ENCODE data around the gene ANKS1A. TPM values are rescaled to one million over a fixed set of nuclear protein-coding genes. Genes with fewer than 3 reads are reported as not detected.
"Not testable (repeated sequence)": the region's sequence is repeated elsewhere in the genome, so short reads cannot be mapped to it uniquely, and the experiment has no call there.

Gene ANKS1A
- total RNA-seq, 1 donor from 2014 or later = 76.9 TPM

GRCh38 chr6:34926655-34927054, 37.6 kb downstream of the ANKS1A start:
- Mint-ChIP-seq H3K4me1 (ENCODE audit: low read depth, unreplicated experiment) (peaks cover 6% of the 10 kb centered on the region), H3K9me3 (ENCODE audit: unreplicated experiment) (no peaks in the 10 kb centered on the region), H3K4me3 (ENCODE audit: unreplicated experiment) (no peak overlapping the region), H3K27me3 (ENCODE audit: unreplicated experiment) (no peaks in the 10 kb centered on the region), H3K36me3 (ENCODE audit: unreplicated experiment) (no peaks in the 10 kb centered on the region), H3K27ac (ENCODE audit: unreplicated experiment) (no peak overlapping the region)
- DNase-seq = no peak
- TF ChIP-seq CTCF (IDR thresholded peaks at IDR 0.05; ENCODE audit: partially characterized antibody, unreplicated experiment) = no peak

DNA sequence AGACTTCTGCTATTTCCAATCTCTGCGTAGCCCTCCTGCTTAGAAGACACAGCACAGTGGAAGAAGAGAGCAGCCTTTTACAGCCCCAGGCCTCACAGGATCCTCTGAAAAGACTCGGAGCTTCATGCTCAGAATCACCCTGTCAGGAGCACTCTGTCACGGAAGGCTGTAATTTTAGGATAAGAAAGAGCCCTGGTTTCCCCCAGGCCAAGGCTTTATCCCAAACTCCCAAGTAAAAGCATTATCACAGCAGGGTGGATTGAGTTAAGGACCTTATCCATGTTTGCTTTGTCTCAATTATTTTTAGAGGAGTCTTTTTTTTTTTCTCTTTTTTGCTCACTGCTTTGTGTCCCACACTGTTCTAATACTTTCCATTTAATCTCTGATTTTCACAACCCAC, 39.2 kb downstream of the ANKS1A start:
- DNase-seq = no peak
- no peak for TF ChIP-seq CTCF (IDR thresholded peaks at IDR 0.05; ENCODE audit: partially characterized antibody, unreplicated experiment)
- no peaks in the 10 kb centered on the region for H3K27me3 Mint-ChIP-seq (ENCODE audit: unreplicated experiment)
- H3K9me3 Mint-ChIP-seq (ENCODE audit: unreplicated experiment) = no peaks in the 10 kb centered on the region
- no peak overlapping the region for H3K4me3 Mint-ChIP-seq (ENCODE audit: unreplicated experiment)
- H3K27ac Mint-ChIP-seq (ENCODE audit: unreplicated experiment) = no peak overlapping the region
- peaks cover 6% of the 10 kb centered on the region for H3K4me1 Mint-ChIP-seq (ENCODE audit: low read depth, unreplicated experiment)
- no peaks in the 10 kb centered on the region for H3K36me3 Mint-ChIP-seq (ENCODE audit: unreplicated experiment)

- H3K36me3 Mint-ChIP-seq (ENCODE audit: unreplicated experiment) = no peaks in the 10 kb centered on the region
- no peak overlapping the region for H3K4me3 Mint-ChIP-seq (ENCODE audit: unreplicated experiment)
- no peaks in the 10 kb centered on the region for H3K9me3 Mint-ChIP-seq (ENCODE audit: unreplicated experiment)
- peaks cover 6% of the 10 kb centered on the region for H3K4me1 Mint-ChIP-seq (ENCODE audit: low read depth, unreplicated experiment)
- DNase-seq = no peak
- H3K27ac Mint-ChIP-seq (ENCODE audit: unreplicated experiment) = no peak overlapping the region
- no peaks in the 10 kb centered on the region for H3K27me3 Mint-ChIP-seq (ENCODE audit: unreplicated experiment)
- no peak for TF ChIP-seq CTCF (IDR thresholded peaks at IDR 0.05; ENCODE audit: partially characterized antibody, unreplicated experiment)
Measured at GRCh38 chr6:34928695-34929094, 39.6 kb downstream of the ANKS1A start.

- DNase-seq = no peak
- no peak overlapping the region for H3K4me3 Mint-ChIP-seq (ENCODE audit: unreplicated experiment)
- peaks cover 6% of the 10 kb centered on the region for H3K4me1 Mint-ChIP-seq (ENCODE audit: low read depth, unreplicated experiment)
- no peaks in the 10 kb centered on the region for H3K36me3 Mint-ChIP-seq (ENCODE audit: unreplicated experiment)
- no peaks in the 10 kb centered on the region for H3K9me3 Mint-ChIP-seq (ENCODE audit: unreplicated experiment)
- H3K27me3 Mint-ChIP-seq (ENCODE audit: unreplicated experiment) = no peaks in the 10 kb centered on the region
- no peak for TF ChIP-seq CTCF (IDR thresholded peaks at IDR 0.05; ENCODE audit: partially characterized antibody, unreplicated experiment)
- H3K27ac Mint-ChIP-seq (ENCODE audit: unreplicated experiment) = no peak overlapping the region
Measured at GRCh38 chr6:34929241-34929978, 40.4 kb downstream of the ANKS1A start.

DNA sequence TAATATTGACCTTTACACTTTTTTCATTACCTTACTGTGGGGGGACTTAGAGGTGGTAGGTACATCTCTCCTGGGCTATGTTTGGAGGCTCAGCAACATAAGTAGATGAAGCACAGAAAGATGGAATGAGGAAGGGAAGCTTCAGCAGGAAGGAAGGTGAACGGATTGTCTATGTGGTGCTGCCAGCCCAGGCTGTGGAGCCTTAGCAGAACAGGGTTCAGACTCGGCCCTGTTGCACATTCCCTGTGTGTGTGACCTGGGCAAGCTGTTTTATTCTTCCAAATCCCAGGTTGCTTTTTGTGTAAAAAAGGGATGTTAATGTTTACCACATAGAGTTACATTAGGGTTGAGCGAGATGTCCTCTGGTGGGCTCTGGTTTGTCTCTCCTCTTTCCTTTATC, 41.2 kb downstream of the ANKS1A start:
- no peak for TF ChIP-seq CTCF (IDR thresholded peaks at IDR 0.05; ENCODE audit: partially characterized antibody, unreplicated experiment)
- no peaks in the 10 kb centered on the region for H3K36me3 Mint-ChIP-seq (ENCODE audit: unreplicated experiment)
- H3K27me3 Mint-ChIP-seq (ENCODE audit: unreplicated experiment) = no peaks in the 10 kb centered on the region
- peaks cover 6% of the 10 kb centered on the region for H3K4me1 Mint-ChIP-seq (ENCODE audit: low read depth, unreplicated experiment)
- DNase-seq = no peak
- no peak overlapping the region for H3K27ac Mint-ChIP-seq (ENCODE audit: unreplicated experiment)
- H3K9me3 Mint-ChIP-seq (ENCODE audit: unreplicated experiment) = no peaks in the 10 kb centered on the region
- no peak overlapping the region for H3K4me3 Mint-ChIP-seq (ENCODE audit: unreplicated experiment)

GRCh38 chr6:34932202-34932601, 43.1 kb downstream of the ANKS1A start:
- H3K4me1 Mint-ChIP-seq (ENCODE audit: low read depth, unreplicated experiment); H3K36me3 Mint-ChIP-seq (ENCODE audit: unreplicated experiment); H3K27me3 Mint-ChIP-seq (ENCODE audit: unreplicated experiment); H3K27ac Mint-ChIP-seq (ENCODE audit: unreplicated experiment); H3K9me3 Mint-ChIP-seq (ENCODE audit: unreplicated experiment); DNase-seq; H3K4me3 Mint-ChIP-seq (ENCODE audit: unreplicated experiment): not testable (repeated sequence)
